ENCODE data around the gene COL4A2.

DNA sequence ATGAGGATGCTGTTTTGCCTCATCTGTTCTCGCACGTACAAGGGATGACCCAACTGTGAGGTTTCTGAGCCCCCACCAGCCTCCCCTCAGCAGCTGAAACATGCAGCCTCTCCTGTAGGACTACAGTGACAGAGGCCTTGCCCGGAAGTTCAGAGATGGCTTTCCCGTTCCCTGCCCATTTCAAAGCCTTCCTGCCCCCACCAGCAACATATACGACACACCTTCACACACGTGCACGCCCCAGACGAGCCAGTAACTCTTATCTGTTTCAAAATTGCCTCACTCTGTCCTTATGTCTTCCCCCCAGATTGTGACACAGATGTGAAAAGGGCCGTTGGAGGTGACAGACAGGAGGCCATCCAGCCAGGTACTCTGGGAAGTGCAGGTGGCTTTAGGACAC, 158.6 kb downstream of the COL4A2 start:
- TF ChIP-seq PHF8 (IDR thresholded peaks at IDR 0.05; ENCODE audit: borderline replicate concordance, low read depth) (no peak), CEBPB (IDR thresholded peaks at IDR 0.05) (no peak), RCOR1 (IDR thresholded peaks at IDR 0.05; ENCODE audit: low read depth, low read length) (no peak), FOSB (CRISPR knock-in tag; IDR thresholded peaks at IDR 0.05) (no peak)
- TF ChIP-seq, protein P1, sequence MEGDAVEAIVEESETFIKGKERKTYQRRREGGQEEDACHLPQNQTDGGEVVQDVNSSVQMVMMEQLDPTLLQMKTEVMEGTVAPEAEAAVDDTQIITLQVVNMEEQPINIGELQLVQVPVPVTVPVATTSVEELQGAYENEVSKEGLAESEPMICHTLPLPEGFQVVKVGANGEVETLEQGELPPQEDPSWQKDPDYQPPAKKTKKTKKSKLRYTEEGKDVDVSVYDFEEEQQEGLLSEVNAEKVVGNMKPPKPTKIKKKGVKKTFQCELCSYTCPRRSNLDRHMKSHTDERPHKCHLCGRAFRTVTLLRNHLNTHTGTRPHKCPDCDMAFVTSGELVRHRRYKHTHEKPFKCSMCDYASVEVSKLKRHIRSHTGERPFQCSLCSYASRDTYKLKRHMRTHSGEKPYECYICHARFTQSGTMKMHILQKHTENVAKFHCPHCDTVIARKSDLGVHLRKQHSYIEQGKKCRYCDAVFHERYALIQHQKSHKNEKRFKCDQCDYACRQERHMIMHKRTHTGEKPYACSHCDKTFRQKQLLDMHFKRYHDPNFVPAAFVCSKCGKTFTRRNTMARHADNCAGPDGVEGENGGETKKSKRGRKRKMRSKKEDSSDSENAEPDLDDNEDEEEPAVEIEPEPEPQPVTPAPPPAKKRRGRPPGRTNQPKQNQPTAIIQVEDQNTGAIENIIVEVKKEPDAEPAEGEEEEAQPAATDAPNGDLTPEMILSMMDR (IDR thresholded peaks at IDR 0.05), result no peak
- TF ChIP-seq, protein P2, sequence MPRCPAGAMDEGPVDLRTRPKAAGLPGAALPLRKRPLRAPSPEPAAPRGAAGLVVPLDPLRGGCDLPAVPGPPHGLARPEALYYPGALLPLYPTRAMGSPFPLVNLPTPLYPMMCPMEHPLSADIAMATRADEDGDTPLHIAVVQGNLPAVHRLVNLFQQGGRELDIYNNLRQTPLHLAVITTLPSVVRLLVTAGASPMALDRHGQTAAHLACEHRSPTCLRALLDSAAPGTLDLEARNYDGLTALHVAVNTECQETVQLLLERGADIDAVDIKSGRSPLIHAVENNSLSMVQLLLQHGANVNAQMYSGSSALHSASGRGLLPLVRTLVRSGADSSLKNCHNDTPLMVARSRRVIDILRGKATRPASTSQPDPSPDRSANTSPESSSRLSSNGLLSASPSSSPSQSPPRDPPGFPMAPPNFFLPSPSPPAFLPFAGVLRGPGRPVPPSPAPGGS (IDR thresholded peaks at IDR 0.05), result no peak
- TF ChIP-seq, protein P3, sequence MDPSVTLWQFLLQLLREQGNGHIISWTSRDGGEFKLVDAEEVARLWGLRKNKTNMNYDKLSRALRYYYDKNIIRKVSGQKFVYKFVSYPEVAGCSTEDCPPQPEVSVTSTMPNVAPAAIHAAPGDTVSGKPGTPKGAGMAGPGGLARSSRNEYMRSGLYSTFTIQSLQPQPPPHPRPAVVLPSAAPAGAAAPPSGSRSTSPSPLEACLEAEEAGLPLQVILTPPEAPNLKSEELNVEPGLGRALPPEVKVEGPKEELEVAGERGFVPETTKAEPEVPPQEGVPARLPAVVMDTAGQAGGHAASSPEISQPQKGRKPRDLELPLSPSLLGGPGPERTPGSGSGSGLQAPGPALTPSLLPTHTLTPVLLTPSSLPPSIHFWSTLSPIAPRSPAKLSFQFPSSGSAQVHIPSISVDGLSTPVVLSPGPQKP (IDR thresholded peaks at IDR 0.05; ENCODE audit: low read depth, low read length), result no peak
